Activated naive CD4-positive, alpha-beta T cell treated with anti-CD3 and anti-CD28 coated beads, Interleukin-2, amount 50 U/mL, for 24 hours (primary cell): ENCODE data around the gene MORN3.
A peak's percentile ranks its signal among the peaks of the same experiment; 100 is the strongest.

Experiments
- H3K27ac Mint-ChIP-seq: one replicate; pipeline ENCODE4 v1.8.0; 2021; ENCODE audit warnings: mild to moderate bottlenecking, mixed read lengths
- H3K27me3 Mint-ChIP-seq: one replicate; pipeline ENCODE4 v1.8.0; 2021; ENCODE audit warnings: mixed read lengths
- H3K36me3 Mint-ChIP-seq: one replicate; pipeline ENCODE4 v1.8.0; 2021; ENCODE audit warnings: mixed read lengths
- H3K4me1 Mint-ChIP-seq: one replicate; pipeline ENCODE4 v1.8.0; 2021; ENCODE audit warnings: mixed read lengths
- H3K4me3 Mint-ChIP-seq: one replicate; pipeline ENCODE4 v1.8.0; 2021; ENCODE audit warnings: mild to moderate bottlenecking, mixed read lengths
- H3K9me3 Mint-ChIP-seq: one replicate; pipeline ENCODE4 v1.8.0; 2021; ENCODE audit warnings: mixed read lengths

MORN3 gene

GRCh38 chr12:121603581-121603980 is 65.9 kb downstream of the MORN3 start:
- H3K9me3 Mint-ChIP-seq: no peaks in the 10 kb centered on the region
- no peaks in the 10 kb centered on the region for H3K36me3 Mint-ChIP-seq
- no peaks in the 10 kb centered on the region for H3K27me3 Mint-ChIP-seq
- no peak overlapping the region for H3K4me3 Mint-ChIP-seq
- H3K4me1 Mint-ChIP-seq: peaks cover 2% of the 10 kb centered on the region
- H3K27ac Mint-ChIP-seq: peak overlapping the region; percentile 35

- no peaks in the 10 kb centered on the region for H3K36me3 Mint-ChIP-seq
- no peaks in the 10 kb centered on the region for H3K9me3 Mint-ChIP-seq
- H3K4me1 Mint-ChIP-seq: peaks cover 4% of the 10 kb centered on the region
- H3K4me3 Mint-ChIP-seq: no peak overlapping the region
- H3K27ac Mint-ChIP-seq: no peak overlapping the region
- H3K27me3 Mint-ChIP-seq: no peaks in the 10 kb centered on the region
Measured at GRCh38 chr12:121602766-121603165, 66.7 kb downstream of the MORN3 start.

- Mint-ChIP-seq H3K9me3 (no peaks in the 10 kb centered on the region), H3K4me1 (peaks cover 4% of the 10 kb centered on the region), H3K4me3 (no peak overlapping the region), H3K27ac (no peak overlapping the region), H3K36me3 (peaks cover 1% of the 10 kb centered on the region), H3K27me3 (no peaks in the 10 kb centered on the region)
Measured at GRCh38 chr12:121600702-121601336, 68.6 kb downstream of the MORN3 start.
